Right lobe of liver (tissue), 6 donors: ENCODE data around the gene MAML3. TPM values are rescaled to one million over a fixed set of nuclear protein-coding genes. Genes with fewer than 3 reads are reported as not detected.
A peak's percentile ranks its signal among the peaks of the same experiment; 100 is the strongest.

Experiments used
- ATAC-seq, 4 donors: fragments of 200-7000 bp; cut with Tn5 transposase; one replicate each; pipeline ENCODE4 v1.9.1; 2020; ENCODE audit warnings: mild to moderate bottlenecking in 4 of 4, moderate library complexity in 4 of 4
- DNase-seq, 3 donors: peaks; one replicate each; pipeline ENCODE4 v3.0.0-alpha.2; 2020
- H3K27ac ChIP-seq, 3 donors: fragments of 200-600 bp; one replicate each; pipeline ENCODE4 v1.8.0; 2022
- H3K27me3 ChIP-seq, 2 donors: fragments of 200-600 bp; one replicate each; pipeline ENCODE4 v1.8.0; 2022
- H3K36me3 ChIP-seq, 4 donors: fragments of 200-600 bp; sonication (generic) in 1 of 4; one replicate each; pipeline versions ENCODE4 v1.5.1 to v1.8.0; 2017 to 2022; ENCODE audit warnings: control low read depth in 1 of 4
- H3K4me1 ChIP-seq, 4 donors: fragments of 200-600 bp; sonication (generic) in 1 of 4; one replicate each; pipeline versions ENCODE4 v1.5.1 to v1.8.0; 2017 to 2022; ENCODE audit warnings: control low read depth in 1 of 4
- H3K4me3 ChIP-seq, 3 donors: fragments of 200-600 bp; one replicate each; pipeline ENCODE4 v1.8.0; 2022
- H3K9me3 ChIP-seq, 4 donors: fragments of 200-600 bp; sonication (generic) in 1 of 4; one replicate each; pipeline versions ENCODE4 v1.5.1 to v1.8.0; 2017 to 2022; ENCODE audit warnings: control low read depth in 1 of 4
- POLR2A ChIP-seq: fragments of 450-650 bp; IDR thresholded peaks from one replicate; pipeline ENCODE4 v1.6.1; 2017; ENCODE audit warnings: antibody characterized with exemption, mild to moderate bottlenecking
- WGBS: methylation state at CpG from one replicate; pipeline ENCODE4 v1.1.6; 2018; ENCODE audit warnings: low coverage, low lambda C conversion rate; ENCODE audit not compliant: insufficient coverage; ENCODE audit errors: missing lambda C conversion rate; 5-methylcytosine and 5-hydroxymethylcytosine counted together
- intact Hi-C, 2 donors: fragments of 100-400 bp; cut with DNase I; formaldehyde crosslinking; loops; one replicate each; pipeline versions ENCODE4 v1.11.2 to v1.14.1; 2022
- total RNA-seq, 6 experiments: library from RNA; depleted of rRNA in 2 of 6; stranded (reverse); fragments of >200 nt in 2 of 6; fragmentation: NEBNext Ultra II Directional in 3 of 6; extraction: Animal tissue kit (Norgen Biotek cat#: 25700) in 3 of 6; gene quantifications; one replicate each; pipeline versions ENCODE4 v1.1.0 to v1.2.4, GENCODE V29; 2016 to 2023
- TF ChIP-seq, protein P1 (sequence below), 4 donors: fragments of 200-600 bp in 3 of 4; fragments of 450-650 bp in 1 of 4; IDR thresholded peaks; one replicate each; pipeline versions ENCODE4 v1.5.1 to v1.8.0; 2016 to 2022; ENCODE audit warnings: antibody characterized with exemption in 4 of 4, mild to moderate bottlenecking in 2 of 4
- donor health status: DM: no; HTN: yes; CAD: no.
- donor health status: DM: no; HTN: no; CAD: no.
- donor health status: DM: no; HTN: no; CAD: no.
- donor health status: DM: no; HTN: yes; CAD: no.
- donor health status: DM: no; HTN: yes; CAD: no.

Gene MAML3
- total RNA-seq, 6 experiments from 2014 or later: 2.6 to 7.8 (median 5.0) TPM

DNA sequence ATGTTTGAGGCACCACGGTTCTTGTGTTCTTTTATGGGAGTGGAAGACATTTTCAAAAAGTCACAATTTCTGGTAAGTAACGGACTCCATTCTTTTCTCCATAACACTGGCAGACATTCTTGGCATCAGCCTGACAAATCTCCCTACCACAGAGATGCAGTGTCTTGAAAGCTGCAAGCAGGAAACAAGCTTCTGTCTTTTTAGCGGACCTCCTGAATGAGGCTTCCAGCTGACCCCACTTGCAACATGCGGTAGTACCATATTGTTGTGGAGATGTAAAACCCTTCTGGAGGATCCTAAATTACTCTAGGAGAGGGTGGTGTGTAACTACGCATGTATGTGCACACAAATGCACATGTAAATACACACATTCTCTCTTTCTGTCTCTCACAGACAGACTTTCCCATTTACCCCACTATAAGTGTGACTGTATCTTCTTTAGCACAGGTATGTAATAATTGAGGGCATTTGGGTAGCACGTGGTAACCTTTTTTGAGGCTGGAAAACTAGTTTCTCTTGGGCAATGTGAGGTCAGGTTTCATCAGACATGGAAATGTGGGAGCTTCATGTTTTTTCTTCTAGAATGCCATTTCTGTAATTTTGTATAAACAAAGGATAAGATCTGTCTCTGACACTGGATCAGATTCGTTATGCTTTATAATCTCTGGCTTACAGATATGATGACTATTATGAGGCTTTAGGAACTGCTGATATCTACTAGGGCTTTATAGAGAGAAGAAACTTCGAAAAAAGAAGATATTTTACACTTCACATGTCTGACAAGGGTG, 358.3 kb downstream of the MAML3 start:
- intact Hi-C loops: no loop called here
- TF ChIP-seq, protein P1, sequence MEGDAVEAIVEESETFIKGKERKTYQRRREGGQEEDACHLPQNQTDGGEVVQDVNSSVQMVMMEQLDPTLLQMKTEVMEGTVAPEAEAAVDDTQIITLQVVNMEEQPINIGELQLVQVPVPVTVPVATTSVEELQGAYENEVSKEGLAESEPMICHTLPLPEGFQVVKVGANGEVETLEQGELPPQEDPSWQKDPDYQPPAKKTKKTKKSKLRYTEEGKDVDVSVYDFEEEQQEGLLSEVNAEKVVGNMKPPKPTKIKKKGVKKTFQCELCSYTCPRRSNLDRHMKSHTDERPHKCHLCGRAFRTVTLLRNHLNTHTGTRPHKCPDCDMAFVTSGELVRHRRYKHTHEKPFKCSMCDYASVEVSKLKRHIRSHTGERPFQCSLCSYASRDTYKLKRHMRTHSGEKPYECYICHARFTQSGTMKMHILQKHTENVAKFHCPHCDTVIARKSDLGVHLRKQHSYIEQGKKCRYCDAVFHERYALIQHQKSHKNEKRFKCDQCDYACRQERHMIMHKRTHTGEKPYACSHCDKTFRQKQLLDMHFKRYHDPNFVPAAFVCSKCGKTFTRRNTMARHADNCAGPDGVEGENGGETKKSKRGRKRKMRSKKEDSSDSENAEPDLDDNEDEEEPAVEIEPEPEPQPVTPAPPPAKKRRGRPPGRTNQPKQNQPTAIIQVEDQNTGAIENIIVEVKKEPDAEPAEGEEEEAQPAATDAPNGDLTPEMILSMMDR (IDR thresholded peaks at IDR 0.05): no peak
- TF ChIP-seq POLR2A: no peak
- 72% methylated on average over 8 of the region's 8 CpGs for WGBS
- H3K27ac ChIP-seq: no peak overlapping the region
- no peak overlapping the region for H3K4me3 ChIP-seq
- no peaks in the 10 kb centered on the region for H3K4me1 ChIP-seq
- DNase-seq (no peak), ATAC-seq (no peak)
- H3K9me3 ChIP-seq: no peaks in the 10 kb centered on the region
- no peaks in the 10 kb centered on the region for H3K36me3 ChIP-seq
- H3K27me3 ChIP-seq: no peaks in the 10 kb centered on the region

DNA sequence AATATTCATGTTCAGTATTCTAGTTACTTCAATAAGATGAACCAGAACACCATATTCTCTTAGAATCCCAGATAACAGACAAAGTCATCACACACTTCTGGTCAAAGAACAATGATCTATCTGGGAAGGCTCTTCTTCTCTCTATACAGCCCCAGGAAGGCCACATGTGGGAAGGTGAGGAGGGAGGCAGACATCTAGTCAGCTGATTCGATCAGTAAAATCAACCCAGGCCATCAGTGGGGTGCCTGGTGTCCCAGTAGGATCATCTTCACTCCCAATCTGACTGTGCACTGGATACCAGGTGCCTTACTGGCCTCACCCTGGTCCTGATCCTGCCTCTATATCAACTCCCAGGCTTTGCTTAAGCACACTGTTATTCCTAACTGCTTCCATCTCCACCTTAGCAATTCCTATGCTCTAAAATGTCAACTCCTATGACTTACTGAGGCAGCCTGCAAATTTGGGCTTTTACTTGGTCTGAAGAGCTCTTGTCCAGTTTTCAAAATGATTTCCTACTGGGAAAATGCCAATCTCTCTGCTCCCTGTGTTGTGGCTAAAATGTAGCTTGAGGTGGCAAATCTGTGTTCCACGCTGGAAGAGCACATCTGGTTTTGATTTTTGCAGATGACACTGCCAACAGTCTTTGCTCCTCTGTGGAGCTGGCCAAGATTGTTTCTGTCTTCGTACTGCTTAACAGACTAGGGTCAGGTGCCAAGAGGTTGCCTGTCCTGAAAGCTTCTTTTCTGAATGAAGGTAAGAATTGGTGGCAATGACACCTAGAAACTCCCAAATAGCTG, 359.6 kb downstream of the MAML3 start:
- Histone ChIP-seq H3K4me1 (no peaks in the 10 kb centered on the region), H3K27me3 (no peaks in the 10 kb centered on the region), H3K36me3 (no peaks in the 10 kb centered on the region), H3K27ac (no peak overlapping the region), H3K9me3 (no peaks in the 10 kb centered on the region), H3K4me3 (no peak overlapping the region)
- peak in 1 of 4 donors; percentile 31 for ATAC-seq
- 44% methylated on average over 2 of the region's 3 CpGs for WGBS
- DNase-seq: no peak
- intact Hi-C loops: no loop called here
- TF ChIP-seq POLR2A: no peak
- TF ChIP-seq, protein P1 (IDR thresholded peaks at IDR 0.05): no peak

DNA sequence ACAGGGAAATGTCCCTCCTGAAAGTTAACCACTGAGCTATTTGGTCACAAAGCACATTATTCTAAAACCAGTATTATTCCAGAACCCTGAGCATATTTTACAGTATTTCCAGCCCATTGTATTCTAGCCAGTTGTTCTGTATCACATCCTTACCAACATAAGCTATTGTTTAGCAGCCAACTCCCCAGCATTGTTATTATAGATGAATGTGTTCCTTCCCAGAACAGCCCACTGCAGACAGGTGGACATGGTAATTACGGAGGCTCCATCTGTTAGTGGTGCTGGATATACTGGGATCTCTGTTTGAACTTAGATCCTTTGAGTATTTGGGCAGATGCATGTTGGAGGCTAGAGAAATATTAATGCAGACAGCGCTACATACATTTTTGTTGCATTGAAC, 362.3 kb downstream of the MAML3 start:
- no peaks in the 10 kb centered on the region for H3K4me1 ChIP-seq
- H3K4me3 ChIP-seq: no peak overlapping the region
- DNase-seq (no peak), ATAC-seq (no peak)
- 84% methylated on average over 2 of the region's 2 CpGs for WGBS
- no peaks in the 10 kb centered on the region for H3K27me3 ChIP-seq
- H3K36me3 ChIP-seq: no peaks in the 10 kb centered on the region
- H3K27ac ChIP-seq: no peak overlapping the region
- TF ChIP-seq POLR2A: no peak
- TF ChIP-seq, protein P1 (IDR thresholded peaks at IDR 0.05): no peak
- intact Hi-C loops: no loop called here
- no peaks in the 10 kb centered on the region for H3K9me3 ChIP-seq

DNA sequence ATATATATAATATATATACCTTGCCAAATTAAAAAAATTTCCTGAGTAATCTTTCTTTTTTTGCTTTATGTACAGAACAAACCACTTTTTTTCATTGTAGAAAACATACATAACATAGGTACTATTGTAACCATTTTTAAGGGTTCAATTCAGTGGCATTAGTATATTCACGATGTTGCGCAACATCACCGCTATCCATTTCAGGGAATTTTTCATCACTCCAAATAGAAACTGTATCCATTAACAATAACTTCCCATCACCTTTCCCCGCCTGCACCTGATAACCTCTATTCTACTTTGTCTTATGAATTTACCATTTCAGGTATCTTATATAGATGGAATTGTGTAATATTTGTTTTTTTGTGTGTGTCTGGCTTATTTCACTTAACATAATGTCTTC, 363.7 kb downstream of the MAML3 start:
- intact Hi-C loops: no loop called here
- Histone ChIP-seq H3K27ac (no peak overlapping the region), H3K9me3 (no peaks in the 10 kb centered on the region), H3K27me3 (no peaks in the 10 kb centered on the region), H3K4me3 (no peak overlapping the region), H3K36me3 (no peaks in the 10 kb centered on the region), H3K4me1 (no peaks in the 10 kb centered on the region)
- no peak for ATAC-seq
- no peak for DNase-seq
- WGBS: 98% methylated on average over 4 of the region's 4 CpGs
- TF ChIP-seq POLR2A: no peak
- TF ChIP-seq, protein P1 (IDR thresholded peaks at IDR 0.05): no peak
